K562 (cell line): ENCODE data around the gene BIRC3. TPM values are rescaled to one million over a fixed set of nuclear protein-coding genes. Genes with fewer than 3 reads are reported as not detected.

ENCODE experiments used
- CBX8 ChIP-seq: fragments of 200-600 bp; sonication (generic); IDR thresholded peaks from 2 replicates; pipeline ENCODE4 v1.6.1; 2012; ENCODE audit warnings: borderline replicate concordance, mixed run types, low read depth, mild to moderate bottlenecking, moderate library complexity, mixed read lengths, low read length, control low read depth, inconsistent platforms; ENCODE audit not compliant: poor library complexity, severe bottlenecking; ENCODE audit errors: extremely low read depth
- CHD1 ChIP-seq: fragments of 200-600 bp; sonication (generic); IDR thresholded peaks from one replicate; pipeline ENCODE4 v1.6.1; 2012; ENCODE audit warnings: mild to moderate bottlenecking, moderate library complexity, low read length, inconsistent platforms
- CTCF ChIP-seq, 3 experiments: IDR thresholded peaks in 2 of 3; conservative IDR thresholded peaks in 1 of 3; 2 replicates each; pipeline ENCODE4 v1.5.1; 2011 to 2012; ENCODE audit warnings: low read length in 3 of 3, mild to moderate bottlenecking in 3 of 3, control low read depth in 2 of 3, improper control_type of control experiment in 1 of 3, inconsistent platforms in 1 of 3, low read depth in 1 of 3, mixed read lengths in 1 of 3, moderate library complexity in 1 of 3; ENCODE audit not compliant: insufficient read depth in 2 of 3
- E2F6 ChIP-seq, 2 experiments: IDR thresholded peaks; 2 replicates each; pipeline ENCODE4 v1.6.1; 2011; ENCODE audit warnings: borderline replicate concordance in 1 of 2, control low read depth in 1 of 2, low read depth in 1 of 2, low read length in 1 of 2, mild to moderate bottlenecking in 1 of 2, mixed read lengths in 1 of 2, moderate library complexity in 1 of 2; ENCODE audit not compliant: insufficient read depth in 1 of 2, insufficient read length in 1 of 2, poor library complexity in 1 of 2, severe bottlenecking in 1 of 2; ENCODE audit errors: extremely low read depth in 1 of 2
- L3MBTL2 ChIP-seq: fragments of 450-650 bp; IDR thresholded peaks from 2 replicates; pipeline ENCODE4 v1.6.1; 2016; ENCODE audit warnings: mild to moderate bottlenecking, moderate library complexity
- MGA ChIP-seq: fragments of 450-650 bp; IDR thresholded peaks from 2 replicates; pipeline ENCODE4 v1.6.1; 2016; ENCODE audit warnings: mild to moderate bottlenecking, moderate library complexity
- RNF2 ChIP-seq: sonication (generic); IDR thresholded peaks from 2 replicates; pipeline ENCODE4 v1.6.1; 2016
- polyA plus RNA-seq, 8 experiments: library from polyadenylated mRNA; depleted of rRNA in 4 of 8; stranded (reverse) in 5 of 8; unstranded in 3 of 8; fragments of >200 nt; fragmentation: Nextera tagmentation in 2 of 8; fragmentation: Illumina TruSeq in 1 of 8; extraction: Ambion mirVana in 2 of 8; extraction: Trizol in 1 of 8; gene quantifications; 2 replicates each; pipeline versions ENCODE4 v1.2.1 to v1.2.3, GENCODE V29; 2011 to 2014; ENCODE audit warnings: inconsistent platforms in 1 of 8, missing spikeins in 1 of 8
- total RNA-seq, 7 experiments: library from RNA; depleted of rRNA in 6 of 7; stranded (reverse); fragments of >200 nt in 6 of 7; fragmentation: Illumina TruSeq in 2 of 7; extraction: Trizol in 2 of 7; gene quantifications; 2 replicates each; pipeline versions ENCODE4 v1.2.1 to v1.2.3, GENCODE V29; 2011 to 2021; ENCODE audit warnings: low replicate concordance in 1 of 7
- TF ChIP-seq, protein P1 (sequence below): fragments of 250-450 bp; sonication (Bioruptor Pico); IDR thresholded peaks from 2 replicates; pipeline ENCODE4 v1.5.0; 2022; ENCODE audit warnings: mild to moderate bottlenecking

Gene BIRC3
- total and polyA plus RNA-seq, 9 of the 15 experiments (the other 6 are each of a cell fraction or from before 2014, with no cell fraction given): 0.08 to 0.42 (median 0.18) TPM

GRCh38 chr11:102325088-102325487 lies 7.8 kb downstream of the BIRC3 start (continued):
- TF ChIP-seq MGA (peak; percentile 69), CTCF (IDR thresholded peaks at IDR 0.05 in 2 of 3, conservative IDR thresholded peaks at IDR 0.05 in 1 of 3; ENCODE audit: insufficient read depth in 2 of 3, low read depth in 1 of 3, low read length in 3 of 3) (peak in 2 of 3 experiments; percentile 4 to 26; a peak in 1 of 6 replicates), CHD1 (no peak), CBX8 (peak; percentile 68), L3MBTL2 (peak; percentile 65), E2F6 (IDR thresholded peaks at IDR 0.05; ENCODE audit: borderline replicate concordance in 1 of 2, extremely low read depth in 1 of 2, insufficient read depth in 1 of 2, insufficient read length in 1 of 2, low read depth in 1 of 2, low read length in 1 of 2, poor library complexity in 1 of 2, severe bottlenecking in 1 of 2) (peak; percentile 41 to 53), RNF2 (0 out of 2 replicates have a peak, but pooled peaks have one; percentile 16)
- TF ChIP-seq, protein P1, sequence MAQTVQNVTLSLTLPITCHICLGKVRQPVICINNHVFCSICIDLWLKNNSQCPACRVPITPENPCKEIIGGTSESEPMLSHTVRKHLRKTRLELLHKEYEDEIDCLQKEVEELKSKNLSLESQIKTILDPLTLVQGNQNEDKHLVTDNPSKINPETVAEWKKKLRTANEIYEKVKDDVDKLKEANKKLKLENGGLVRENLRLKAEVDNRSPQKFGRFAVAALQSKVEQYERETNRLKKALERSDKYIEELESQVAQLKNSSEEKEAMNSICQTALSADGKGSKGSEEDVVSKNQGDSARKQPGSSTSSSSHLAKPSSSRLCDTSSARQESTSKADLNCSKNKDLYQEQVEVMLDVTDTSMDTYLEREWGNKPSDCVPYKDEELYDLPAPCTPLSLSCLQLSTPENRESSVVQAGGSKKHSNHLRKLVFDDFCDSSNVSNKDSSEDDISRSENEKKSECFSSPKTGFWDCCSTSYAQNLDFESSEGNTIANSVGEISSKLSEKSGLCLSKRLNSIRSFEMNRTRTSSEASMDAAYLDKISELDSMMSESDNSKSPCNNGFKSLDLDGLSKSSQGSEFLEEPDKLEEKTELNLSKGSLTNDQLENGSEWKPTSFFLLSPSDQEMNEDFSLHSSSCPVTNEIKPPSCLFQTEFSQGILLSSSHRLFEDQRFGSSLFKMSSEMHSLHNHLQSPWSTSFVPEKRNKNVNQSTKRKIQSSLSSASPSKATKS: no peak
- TF ChIP-seq, all 486 proteins: peak for 6
